ENCODE data around the gene TSPEAR. TPM values are rescaled to one million over a fixed set of nuclear protein-coding genes. Genes with fewer than 3 reads are reported as not detected.

Gene TSPEAR
- total and polyA plus RNA-seq, 7 experiments from 2014 or later = 0.07 TPM; not detected in 6

DNA sequence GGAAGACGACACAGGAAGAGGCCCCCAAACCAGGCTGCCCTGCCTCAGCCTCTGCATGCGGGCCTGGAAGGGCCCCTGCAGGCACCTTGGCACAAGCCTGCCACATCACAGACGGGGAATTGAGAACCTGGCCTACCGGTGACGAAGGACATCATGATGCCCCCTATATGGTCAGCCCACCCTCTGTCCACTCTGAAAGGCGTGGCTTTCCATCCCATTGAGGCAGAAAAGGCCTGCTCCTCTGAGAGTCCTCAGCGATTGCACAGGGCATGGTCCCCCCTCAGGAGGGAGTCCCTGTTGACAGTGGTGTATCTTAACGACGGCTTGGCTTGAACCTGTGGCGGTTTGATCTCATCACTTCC is 182.8 kb downstream of the TSPEAR start:
- Mint-ChIP-seq H3K9me3 (no peaks in the 10 kb centered on the region), H3K27ac (no peak overlapping the region), H3K4me3 (no peak overlapping the region), H3K4me1 (peaks cover 0 to 3% (median 0%) of the 10 kb centered on the region in 7 donors), H3K27me3 (no peaks in the 10 kb centered on the region), H3K36me3 (no peaks in the 10 kb centered on the region)
- H3K4me3 ChIP-seq (ENCODE audit: low read length) = no peak overlapping the region
- no peak overlapping the region for H3K27ac ChIP-seq (ENCODE audit: low read depth, low read length)
- H3K9me3 ChIP-seq (ENCODE audit: control insufficient read depth in 2 of 3, low read length in 3 of 3) = no peaks in the 10 kb centered on the region
- H3K4me1 ChIP-seq (ENCODE audit: control insufficient read depth in 2 of 2, insufficient read depth in 2 of 2, low read length in 2 of 2) = no peaks in the 10 kb centered on the region
- no peak for ATAC-seq
- H3K27me3 ChIP-seq (ENCODE audit: control insufficient read depth in 2 of 2, insufficient read depth in 2 of 2, low read length in 2 of 2) = no peaks in the 10 kb centered on the region
- no peaks in the 10 kb centered on the region for H3K36me3 ChIP-seq (ENCODE audit: control insufficient read depth in 2 of 3, insufficient read depth in 3 of 3, low read length in 3 of 3)
- DNase-seq = no peak
- POLR2A ChIA-PET = no interaction called here
- intact Hi-C loops (cut with micrococcal nuclease) = no loop called here
- CTCF ChIA-PET = no interaction called here

DNA sequence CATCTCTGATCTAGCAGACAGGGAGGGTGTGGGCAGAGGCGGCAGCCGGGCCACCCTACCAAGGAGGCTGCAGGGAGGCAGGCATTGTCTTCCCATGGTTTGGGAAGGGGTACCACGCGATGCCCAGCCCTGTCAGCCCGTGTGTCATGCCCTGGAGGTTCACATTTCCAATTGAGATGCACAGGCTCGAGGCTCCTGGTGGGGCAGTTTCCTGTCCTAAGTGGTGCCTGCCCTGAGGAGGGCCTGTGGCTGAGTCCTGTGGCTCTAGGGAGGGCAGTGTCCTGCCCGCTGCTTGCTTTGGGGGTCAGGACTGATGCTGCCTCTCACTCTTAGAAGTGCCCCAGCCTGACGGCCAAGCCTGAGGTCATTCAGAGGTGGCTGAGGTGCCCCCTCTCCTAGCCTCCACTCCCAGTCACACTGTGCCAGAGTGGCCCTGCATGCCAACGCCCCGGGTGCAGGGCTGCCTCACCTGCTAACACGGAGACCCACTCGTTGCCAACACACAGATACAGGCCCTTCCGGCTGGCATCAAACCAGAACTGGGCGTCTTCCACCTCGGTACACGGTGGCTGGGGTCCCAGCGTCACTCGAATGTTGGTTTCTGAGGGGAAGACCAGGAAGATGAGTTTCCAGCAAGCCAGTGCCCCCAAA is 183.3 kb downstream of the TSPEAR start:
- Mint-ChIP-seq H3K4me3 (no peak overlapping the region), H3K27ac (no peak overlapping the region), H3K27me3 (no peaks in the 10 kb centered on the region), H3K9me3 (no peaks in the 10 kb centered on the region), H3K36me3 (no peaks in the 10 kb centered on the region), H3K4me1 (peaks cover 0 to 3% (median 0%) of the 10 kb centered on the region in 7 donors)
- CTCF ChIA-PET = interaction anchor here (0.7 kb wide), 1 partner anchor 130 kb away, joined by 3 read pairs; no protein-coding TSS in a partner anchor
- POLR2A ChIA-PET = no interaction called here
- intact Hi-C loops (cut with micrococcal nuclease) = no loop called here
- ATAC-seq (no peak), DNase-seq (no peak)
- H3K27me3 ChIP-seq (ENCODE audit: control insufficient read depth in 2 of 2, insufficient read depth in 2 of 2, low read length in 2 of 2) = no peaks in the 10 kb centered on the region
- H3K27ac ChIP-seq (ENCODE audit: low read depth, low read length) = no peak overlapping the region
- H3K4me1 ChIP-seq (ENCODE audit: control insufficient read depth in 2 of 2, insufficient read depth in 2 of 2, low read length in 2 of 2) = no peaks in the 10 kb centered on the region
- H3K4me3 ChIP-seq (ENCODE audit: low read length) = no peak overlapping the region
- H3K9me3 ChIP-seq (ENCODE audit: control insufficient read depth in 2 of 3, low read length in 3 of 3) = no peaks in the 10 kb centered on the region
- H3K36me3 ChIP-seq (ENCODE audit: control insufficient read depth in 2 of 3, insufficient read depth in 3 of 3, low read length in 3 of 3) = no peaks in the 10 kb centered on the region

DNA sequence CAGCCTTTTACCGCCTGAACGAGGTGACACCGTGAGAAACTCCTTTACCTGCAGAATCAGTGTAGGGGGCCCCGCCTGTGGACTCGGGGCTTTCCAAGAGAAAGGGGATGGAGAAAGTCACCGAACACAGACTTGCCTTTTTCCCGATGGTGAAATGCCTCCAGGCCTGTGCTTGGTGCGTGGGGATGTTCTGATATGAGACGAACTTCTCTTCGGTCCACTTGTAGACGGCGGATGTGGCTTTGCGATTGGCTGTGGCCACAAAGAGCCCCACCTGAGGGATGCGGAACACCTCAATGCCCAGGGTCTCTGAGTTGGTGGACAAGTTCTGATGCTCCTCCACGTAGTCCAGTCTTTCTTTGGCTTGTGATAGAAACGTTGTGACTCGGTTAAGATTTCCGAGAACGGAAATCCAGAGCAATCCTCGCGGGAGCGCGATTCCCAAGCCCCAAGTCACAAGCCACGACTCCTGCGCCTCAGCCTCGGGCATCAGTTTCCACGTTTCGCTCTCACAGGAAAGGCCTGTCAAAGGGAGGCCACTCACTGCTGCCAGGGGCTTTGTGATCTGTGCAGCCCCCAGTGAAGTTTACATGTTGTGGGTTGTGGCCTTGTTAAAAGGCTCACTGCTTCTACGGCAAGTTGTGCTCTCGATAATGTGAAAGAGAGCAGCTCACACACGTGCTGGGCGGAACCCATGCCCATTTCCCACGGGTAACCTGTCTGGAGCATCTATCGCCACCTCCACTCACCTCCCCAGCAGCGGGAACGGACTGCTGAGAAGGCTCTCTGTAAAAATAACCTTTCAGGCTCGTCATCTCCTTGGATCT is 184.0 kb downstream of the TSPEAR start:
- no peaks in the 10 kb centered on the region for H3K4me1 ChIP-seq (ENCODE audit: control insufficient read depth in 2 of 2, insufficient read depth in 2 of 2, low read length in 2 of 2)
- ATAC-seq (no peak), DNase-seq (no peak)
- ChIA-PET CTCF (interaction anchor here (0.7 kb wide), 1 partner anchor 131 kb away, joined by 3 read pairs; no protein-coding TSS in a partner anchor), POLR2A (no interaction called here)
- Mint-ChIP-seq H3K4me3 (no peak overlapping the region), H3K9me3 (no peaks in the 10 kb centered on the region), H3K36me3 (no peaks in the 10 kb centered on the region), H3K4me1 (peaks cover 0 to 3% (median 0%) of the 10 kb centered on the region in 7 donors), H3K27me3 (no peaks in the 10 kb centered on the region), H3K27ac (no peak overlapping the region)
- no peaks in the 10 kb centered on the region for H3K9me3 ChIP-seq (ENCODE audit: control insufficient read depth in 2 of 3, low read length in 3 of 3)
- H3K4me3 ChIP-seq (ENCODE audit: low read length) = no peak overlapping the region
- H3K36me3 ChIP-seq (ENCODE audit: control insufficient read depth in 2 of 3, insufficient read depth in 3 of 3, low read length in 3 of 3) = no peaks in the 10 kb centered on the region
- no peaks in the 10 kb centered on the region for H3K27me3 ChIP-seq (ENCODE audit: control insufficient read depth in 2 of 2, insufficient read depth in 2 of 2, low read length in 2 of 2)
- no peak overlapping the region for H3K27ac ChIP-seq (ENCODE audit: low read depth, low read length)
- intact Hi-C loops (cut with micrococcal nuclease) = no loop called here

DNA sequence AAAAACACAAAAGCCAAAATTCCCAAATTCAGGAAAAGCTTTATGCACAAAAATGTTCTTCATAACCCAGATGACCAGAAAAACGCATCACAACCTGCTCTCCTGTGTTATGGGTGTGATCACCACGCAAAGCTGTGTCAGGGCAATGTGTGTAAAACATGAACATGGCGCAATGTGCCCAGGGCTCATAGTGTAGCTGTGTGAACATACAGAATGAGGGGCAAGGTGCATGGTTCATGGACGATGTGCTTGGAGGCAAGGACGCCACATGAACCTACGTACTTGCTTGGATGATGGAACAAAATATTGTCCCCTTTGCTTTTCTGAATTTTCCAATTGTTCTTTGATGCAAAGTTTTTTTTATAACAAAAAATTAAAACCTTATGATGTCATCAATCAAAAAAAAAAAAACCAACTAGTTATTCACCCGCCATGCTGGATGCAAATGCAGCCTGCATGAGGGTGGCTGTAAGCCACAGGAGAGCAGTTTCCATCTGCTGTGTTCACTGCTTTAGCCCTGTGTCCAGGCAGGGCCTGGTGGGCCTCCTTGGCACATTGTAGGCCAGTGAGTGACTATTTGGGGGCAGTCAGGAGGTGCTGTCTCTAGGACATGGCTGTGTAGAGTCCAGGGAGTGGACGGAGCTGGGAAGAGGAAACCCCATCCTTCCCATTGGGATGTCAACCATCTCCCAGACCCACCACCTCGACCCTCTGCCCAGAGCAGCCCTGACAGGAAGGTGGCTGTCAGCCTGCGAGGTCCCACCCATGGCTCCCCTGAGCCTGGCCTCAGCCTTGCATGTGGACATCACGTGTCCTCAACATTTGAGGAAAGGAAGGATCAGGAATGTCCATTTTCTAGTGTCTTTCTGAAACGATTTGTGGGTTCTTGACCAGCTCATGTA is 185.0 kb downstream of the TSPEAR start:
- Histone ChIP-seq H3K27me3 (ENCODE audit: control insufficient read depth in 2 of 2, insufficient read depth in 2 of 2, low read length in 2 of 2) (no peaks in the 10 kb centered on the region), H3K4me1 (ENCODE audit: control insufficient read depth in 2 of 2, insufficient read depth in 2 of 2, low read length in 2 of 2) (no peaks in the 10 kb centered on the region), H3K9me3 (ENCODE audit: control insufficient read depth in 2 of 3, low read length in 3 of 3) (no peaks in the 10 kb centered on the region), H3K4me3 (ENCODE audit: low read length) (no peak overlapping the region), H3K36me3 (ENCODE audit: control insufficient read depth in 2 of 3, insufficient read depth in 3 of 3, low read length in 3 of 3) (no peaks in the 10 kb centered on the region), H3K27ac (ENCODE audit: low read depth, low read length) (no peak overlapping the region)
- CTCF ChIA-PET = interaction anchor here (0.6 kb wide), 1 partner anchor 1217 kb away, joined by 3 read pairs; no protein-coding TSS in a partner anchor
- Mint-ChIP-seq H3K4me3 (no peak overlapping the region), H3K27ac (no peak overlapping the region), H3K36me3 (no peaks in the 10 kb centered on the region), H3K27me3 (no peaks in the 10 kb centered on the region), H3K4me1 (peaks cover 0 to 3% (median 0%) of the 10 kb centered on the region in 7 donors), H3K9me3 (no peaks in the 10 kb centered on the region)
- POLR2A ChIA-PET = interaction anchor here (1.0 kb wide), 1 partner anchor 9 kb away, joined by 3 read pairs; no protein-coding TSS in a partner anchor
- DNase-seq (no peak), ATAC-seq (no peak)
- intact Hi-C loops (cut with micrococcal nuclease) = no loop called here

DNA sequence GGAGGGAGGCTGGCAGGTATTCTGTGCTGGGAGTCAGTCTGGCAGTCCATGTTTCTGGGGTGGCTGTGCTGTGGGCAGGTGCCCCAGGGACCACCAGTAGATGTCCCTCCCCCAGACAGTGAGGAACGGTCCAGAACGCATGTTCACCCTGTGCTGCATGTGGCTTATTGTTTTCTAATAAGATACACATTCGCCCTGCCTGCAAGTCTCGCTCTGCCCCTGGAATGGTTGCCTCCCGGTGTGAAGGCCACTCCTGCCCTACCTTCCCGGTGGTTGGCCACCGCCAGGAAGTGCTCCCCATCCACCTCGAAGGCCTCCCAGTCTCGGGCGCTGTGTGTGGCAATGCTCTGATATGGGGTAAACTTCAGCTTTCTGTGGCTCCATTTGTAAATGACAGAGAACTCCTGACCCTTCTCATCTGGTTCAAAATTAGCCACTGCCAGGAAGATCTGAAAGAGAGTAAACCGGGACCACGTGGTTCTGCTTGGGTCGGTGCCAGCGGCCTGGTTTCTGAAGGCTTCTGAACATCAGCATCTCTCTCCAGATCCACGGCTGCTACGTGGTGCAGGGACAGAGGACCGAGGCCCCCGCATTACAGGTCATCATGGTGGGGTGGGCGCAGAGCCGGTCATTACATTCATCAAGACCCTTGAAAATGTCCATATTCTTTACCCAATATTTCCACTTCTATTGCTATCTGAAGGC is 185.8 kb downstream of the TSPEAR start:
- H3K36me3 ChIP-seq (ENCODE audit: control insufficient read depth in 2 of 3, insufficient read depth in 3 of 3, low read length in 3 of 3) = no peaks in the 10 kb centered on the region
- Mint-ChIP-seq H3K27ac (no peak overlapping the region), H3K27me3 (no peaks in the 10 kb centered on the region), H3K4me1 (peaks cover 0 to 3% (median 0%) of the 10 kb centered on the region in 7 donors), H3K9me3 (no peaks in the 10 kb centered on the region), H3K36me3 (no peaks in the 10 kb centered on the region), H3K4me3 (no peak overlapping the region)
- H3K9me3 ChIP-seq (ENCODE audit: control insufficient read depth in 2 of 3, low read length in 3 of 3) = no peaks in the 10 kb centered on the region
- H3K27me3 ChIP-seq (ENCODE audit: control insufficient read depth in 2 of 2, insufficient read depth in 2 of 2, low read length in 2 of 2) = no peaks in the 10 kb centered on the region
- ChIA-PET POLR2A (interaction anchor here (1.0 kb wide), 1 partner anchor 10 kb away, joined by 3 read pairs; no protein-coding TSS in a partner anchor), CTCF (interaction anchor here (0.6 kb wide), 1 partner anchor 1216 kb away, joined by 3 read pairs; no protein-coding TSS in a partner anchor)
- H3K27ac ChIP-seq (ENCODE audit: low read depth, low read length) = no peak overlapping the region
- H3K4me1 ChIP-seq (ENCODE audit: control insufficient read depth in 2 of 2, insufficient read depth in 2 of 2, low read length in 2 of 2) = no peaks in the 10 kb centered on the region
- DNase-seq (no peak), ATAC-seq (no peak)
- H3K4me3 ChIP-seq (ENCODE audit: low read length) = no peak overlapping the region
- intact Hi-C loops (cut with micrococcal nuclease) = no loop called here
